A549 treated with dexamethasone at 1 μM for 4 hours (cell line): ENCODE results near the gene KCNK18. TPM values are rescaled to one million over a fixed set of nuclear protein-coding genes. Genes with fewer than 3 reads are reported as not detected.

ENCODE experiments used
- total RNA-seq: library from RNA; stranded (reverse); fragments of 200-300 nt; extraction: Qiagen RNA extraction; gene quantifications from 5 replicates; pipeline ENCODE4 v1.2.3, GENCODE V29; 2022

Gene KCNK18
- not detected in 5 replicates for total RNA-seq

DNA sequence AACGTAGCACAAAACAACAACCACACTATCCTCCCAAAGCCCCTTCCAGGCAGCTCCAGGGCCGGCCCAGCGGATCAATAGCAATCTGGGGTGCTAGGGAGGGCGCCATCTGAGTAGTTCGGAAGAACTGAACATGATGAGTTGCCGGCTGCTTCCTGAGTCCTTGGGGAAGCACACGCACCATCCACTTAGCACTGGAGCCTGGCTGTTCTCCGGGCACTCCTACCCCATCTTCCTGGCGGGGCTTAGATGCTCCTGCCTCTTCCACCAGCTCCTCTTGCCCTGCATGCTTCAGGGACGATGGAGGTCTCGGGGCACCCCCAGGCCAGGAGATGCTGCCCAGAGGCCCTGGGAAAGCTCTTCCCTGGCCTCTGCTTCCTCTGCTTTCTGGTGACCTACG, at the start of gene KCNK18:
KCNK18 (plus strand) TSS at position 301 of the 400 bp plus-strand sequence; CDS start at position 301, 0 bp downstream.

DNA sequence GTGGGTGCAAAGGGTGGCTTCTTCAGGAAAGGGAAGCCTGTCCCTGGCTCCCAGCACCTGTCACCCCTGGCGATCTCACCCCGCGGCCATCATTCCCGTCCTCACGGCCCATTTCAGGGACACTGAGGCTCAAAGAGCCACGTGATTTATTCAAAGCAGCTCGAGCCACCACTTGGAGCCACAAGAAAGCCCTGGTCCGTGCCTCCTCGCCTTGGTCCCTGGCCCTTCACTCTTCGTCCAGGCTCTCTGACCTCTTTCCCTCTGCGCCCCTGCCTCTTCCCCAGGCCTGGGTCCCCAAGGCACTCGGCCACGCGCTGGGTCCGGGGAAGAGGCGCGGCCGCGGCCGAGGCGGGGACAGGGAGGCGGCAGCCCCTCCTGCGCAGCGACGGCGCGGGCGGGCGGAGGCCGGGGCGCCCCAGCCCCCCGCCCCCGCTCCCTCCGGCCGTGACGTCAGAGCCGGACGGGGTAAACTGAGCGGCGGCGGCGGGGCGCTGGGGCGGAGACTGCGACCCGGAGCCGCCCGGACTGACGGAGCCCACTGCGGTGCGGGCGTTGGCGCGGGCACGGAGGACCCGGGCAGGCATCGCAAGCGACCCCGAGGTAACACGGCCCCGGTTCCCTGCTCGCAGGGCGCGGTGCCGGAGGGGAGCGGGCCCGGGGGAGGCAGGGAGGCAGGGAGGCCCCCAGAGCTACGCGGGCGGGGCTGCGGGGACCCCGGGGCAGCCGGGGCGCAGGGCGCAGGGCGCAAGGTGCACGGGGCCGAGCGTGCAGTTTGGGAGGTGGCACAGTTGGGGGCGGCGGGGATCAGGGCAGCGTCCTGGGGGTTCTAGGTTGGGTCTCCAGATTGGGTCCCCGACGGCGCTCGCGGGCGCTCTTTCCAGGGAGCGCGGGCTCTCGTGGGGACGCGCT, 43.6 kb downstream of the KCNK18 start, which contains the start of gene SLC18A2:
SLC18A2 (plus strand) TSS at position 494 of the 909 bp plus-strand sequence. CDS start 580 bp downstream, outside the sequence.

Other genes starting within 250 kb of the KCNK18 start
- gene SHTN1, start 192.3 kb upstream of the KCNK18 start, total RNA-seq, result 22.5 to 32.4 TPM (median 26.4 TPM) in 5 replicates
- gene VAX1, start 59.2 kb upstream of the KCNK18 start, total RNA-seq, result 1.0 to 1.5 TPM (median 1.3 TPM) in 5 replicates
- 0.02 to 0.04 TPM in 2 of 5 replicates, not detected in the others for gene SLC18A2, start 43.6 kb downstream of the KCNK18 start, total RNA-seq
- 23.9 to 40.6 TPM (median 36.6 TPM) in 5 replicates for gene PDZD8, start 178.0 kb downstream of the KCNK18 start, total RNA-seq